GDM1 (cell line): ENCODE results near the gene KCNC3.

Source experiments
- DNase-seq: peaks from one replicate; lab custom pipeline; 2025; lab: John Stamatoyannopoulos, UW

The KCNC3 gene

GRCh38 chr19:50329146-50329925, at the start of gene KCNC3:
KCNC3 (minus strand) TSS chr19:50329377; CDS start chr19:50329082, 295 bp downstream.
- DNase-seq = peak; percentile 99

GRCh38 chr19:50378863-50379236, 49.7 kb upstream of the KCNC3 start:
- DNase-seq = no peak

GRCh38 chr19:50378169-50378862, 49.1 kb upstream of the KCNC3 start:
- no peak for DNase-seq

- DNase-seq = no peak
Observed at GRCh38 chr19:50377517-50377916, 48.3 kb upstream of the KCNC3 start.

GRCh38 chr19:50377051-50377461, 47.9 kb upstream of the KCNC3 start:
- DNase-seq = no peak

GRCh38 chr19:50376166-50377050, 47.2 kb upstream of the KCNC3 start, which contains the start of gene NR1H2:
NR1H2 (plus strand) TSS chr19:50376457; CDS start chr19:50377606, 1,149 bp downstream.
- DNase-seq = peak; percentile 93

- DNase-seq = no peak
Observed at GRCh38 chr19:50371914-50372475, 42.8 kb upstream of the KCNC3 start.

- peak; percentile 31 for DNase-seq
Observed at GRCh38 chr19:50368649-50369570, 39.7 kb upstream of the KCNC3 start.

GRCh38 chr19:50365434-50366306, 36.5 kb upstream of the KCNC3 start, which contains the start of gene NAPSA:
NAPSA (minus strand) TSS chr19:50365639; CDS start chr19:50365621, 18 bp downstream.
- DNase-seq = no peak

- no peak for DNase-seq
Observed at GRCh38 chr19:50362656-50363424, 33.7 kb upstream of the KCNC3 start.

- DNase-seq = no peak
Observed at GRCh38 chr19:50362030-50362412, 32.8 kb upstream of the KCNC3 start.

GRCh38 chr19:50361290-50362029, 32.3 kb upstream of the KCNC3 start:
- no peak for DNase-seq

- DNase-seq = no peak
Observed at GRCh38 chr19:50359328-50359818, 30.2 kb upstream of the KCNC3 start.

- peak; percentile 80 for DNase-seq
Observed at GRCh38 chr19:50358483-50359327, 29.5 kb upstream of the KCNC3 start.

GRCh38 chr19:50357178-50358100, 28.3 kb upstream of the KCNC3 start:
- peak; percentile 79 for DNase-seq

- DNase-seq = no peak
Observed at GRCh38 chr19:50356691-50357177, 27.6 kb upstream of the KCNC3 start.
